ENCODE data around the gene TMEM107. TPM values are rescaled to one million over a fixed set of nuclear protein-coding genes. Genes with fewer than 3 reads are reported as not detected.

The TMEM107 gene
- total and polyA plus RNA-seq, 10 of the 15 experiments (the other 5 are each of a cell fraction or from before 2014, with no cell fraction given): 7.9 to 38.7 (median 22.9) TPM

DNA sequence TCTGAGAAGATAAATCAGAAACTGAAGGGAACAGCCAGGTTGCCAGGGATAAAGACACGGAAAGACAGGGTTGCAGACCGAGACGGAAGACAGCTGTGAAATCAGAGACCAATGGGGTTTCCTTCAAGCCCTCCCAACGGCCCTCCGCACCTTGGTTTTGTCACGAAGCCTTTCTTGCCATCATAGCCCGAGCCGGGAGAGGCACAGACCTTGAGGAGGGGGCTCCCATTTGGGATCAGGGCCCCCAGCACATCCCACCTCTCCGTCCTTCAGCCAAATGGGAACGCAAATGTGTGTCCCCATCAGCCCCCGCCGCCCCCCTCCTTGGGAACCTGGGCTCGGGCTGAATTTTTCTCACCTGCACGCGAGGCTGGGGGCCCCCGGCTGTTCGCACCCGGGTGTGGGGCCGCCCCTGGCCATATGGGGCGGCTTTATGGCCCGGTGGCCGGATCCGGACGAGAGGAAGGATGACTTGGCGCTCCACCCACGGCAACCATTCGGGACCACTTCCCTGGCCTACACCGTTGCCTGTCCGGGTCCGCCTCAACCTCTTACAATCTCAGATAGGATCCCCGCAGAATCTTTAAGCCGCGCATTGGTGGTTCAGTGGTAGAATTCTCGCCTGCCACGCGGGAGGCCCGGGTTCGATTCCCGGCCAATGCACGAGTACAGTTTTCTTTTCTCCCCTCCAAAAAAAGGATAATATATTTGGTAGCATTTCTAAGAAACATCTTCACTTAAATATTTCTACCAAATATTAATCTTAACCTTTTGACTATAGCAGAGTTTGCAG lies 50.8 kb downstream of the TMEM107 start:
- peak overlapping the region; percentile 94 for H3K4me2 ChIP-seq (ENCODE audit: control insufficient read depth, insufficient read depth)
- DNase-seq (ENCODE audit: low read depth, low spot score): peak; percentile 64
- no peaks in the 10 kb centered on the region for H3K9me3 ChIP-seq (replicated peaks; ENCODE audit: control insufficient read depth, insufficient read depth, low read length)
- H2AFZ ChIP-seq (ENCODE audit: control insufficient read depth, low read depth, low read length): peak overlapping the region; percentile 35; the same call in 1 of the 2 replicates
- peaks cover 36% of the 10 kb centered on the region for H3K4me1 ChIP-seq (ENCODE audit: control insufficient read depth, insufficient read depth, low read length)
- H3K4me3 ChIP-seq: peak overlapping the region; percentile 99
- BruUV-seq (replicated peaks): no TSS peak
- intact Hi-C loops (cut with micrococcal nuclease; ENCODE audit: unreplicated experiment): no loop called here
- CTCF ChIA-PET: interaction anchor here (1.4 to 2.2 kb wide), 4 partner anchors 12 to 33 kb away, joined by 7 to 16 read pairs (median 9); no protein-coding TSS in a partner anchor
- peak; percentile 7 for FAIRE-seq
- H3K27ac ChIP-seq (ENCODE audit: control insufficient read depth, insufficient read depth): no peak overlapping the region; the same call in 1 of the 2 replicates
- WGBS (ENCODE audit: insufficient coverage, insufficient replicate concordance, low lambda C conversion rate, missing lambda C conversion rate): 1% methylated on average over 40 of the region's 40 CpGs
- POLR2A ChIA-PET: interaction anchor here (0.5 to 3.9 kb wide), 8 partner anchors 12 to 170 kb away, joined by 3 to 20 read pairs (median 10); partner anchors contain the start of genes PER1 and SLC25A35
- RAD21 ChIA-PET (ENCODE audit: unreplicated experiment): interaction anchor here (1.3 kb wide), 1 partner anchor 12 kb away, joined by 7 read pairs; no protein-coding TSS in a partner anchor
- SMC1A ChIA-PET (ENCODE audit: uncharacterized antibody, unreplicated experiment): interaction anchor here (0.7 to 3.8 kb wide), 7 partner anchors 9 to 438 kb away, joined by 3 to 26 read pairs (median 5); partner anchors contain the start of gene TP53
- H3K9ac ChIP-seq (ENCODE audit: control insufficient read depth, insufficient read depth, low read length): peak overlapping the region; percentile 32; the same call in 1 of the 2 replicates
- H3K27me3 ChIP-seq (replicated peaks in 1 of 2; ENCODE audit: control insufficient read depth in 2 of 2, insufficient read depth in 2 of 2, low read length in 1 of 2): peaks cover 5 to 9% of the 10 kb centered on the region in 2 experiments
- no peaks in the 10 kb centered on the region for H4K20me1 ChIP-seq (ENCODE audit: control insufficient read depth, insufficient read depth)
- H3K79me2 ChIP-seq (ENCODE audit: control insufficient read depth, insufficient read depth, low read length): no peaks in the 10 kb centered on the region
- in situ Hi-C loops (cut with MboI): loop anchor here (5.0 kb wide), 1 partner anchor 97 kb away; no protein-coding TSS in a partner anchor
- ATAC-seq: peak; percentile 27
- H3K36me3 ChIP-seq (ENCODE audit: control insufficient read depth in 2 of 2, insufficient read depth in 2 of 2, low read length in 1 of 2): no peaks in the 10 kb centered on the region
- TF ChIP-seq HDAC2 (IDR thresholded peaks at IDR 0.05): no peak
- TF ChIP-seq, protein P1, sequence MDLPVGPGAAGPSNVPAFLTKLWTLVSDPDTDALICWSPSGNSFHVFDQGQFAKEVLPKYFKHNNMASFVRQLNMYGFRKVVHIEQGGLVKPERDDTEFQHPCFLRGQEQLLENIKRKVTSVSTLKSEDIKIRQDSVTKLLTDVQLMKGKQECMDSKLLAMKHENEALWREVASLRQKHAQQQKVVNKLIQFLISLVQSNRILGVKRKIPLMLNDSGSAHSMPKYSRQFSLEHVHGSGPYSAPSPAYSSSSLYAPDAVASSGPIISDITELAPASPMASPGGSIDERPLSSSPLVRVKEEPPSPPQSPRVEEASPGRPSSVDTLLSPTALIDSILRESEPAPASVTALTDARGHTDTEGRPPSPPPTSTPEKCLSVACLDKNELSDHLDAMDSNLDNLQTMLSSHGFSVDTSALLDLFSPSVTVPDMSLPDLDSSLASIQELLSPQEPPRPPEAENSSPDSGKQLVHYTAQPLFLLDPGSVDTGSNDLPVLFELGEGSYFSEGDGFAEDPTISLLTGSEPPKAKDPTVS (IDR thresholded peaks at IDR 0.05; ENCODE audit: low read depth, low read length): no peak
- peak; percentile 40; the same call in 1 of the 2 replicates for TF ChIP-seq GATAD2B (conservative IDR thresholded peaks at IDR 0.05; ENCODE audit: low read depth)
- TF ChIP-seq, protein P2, sequence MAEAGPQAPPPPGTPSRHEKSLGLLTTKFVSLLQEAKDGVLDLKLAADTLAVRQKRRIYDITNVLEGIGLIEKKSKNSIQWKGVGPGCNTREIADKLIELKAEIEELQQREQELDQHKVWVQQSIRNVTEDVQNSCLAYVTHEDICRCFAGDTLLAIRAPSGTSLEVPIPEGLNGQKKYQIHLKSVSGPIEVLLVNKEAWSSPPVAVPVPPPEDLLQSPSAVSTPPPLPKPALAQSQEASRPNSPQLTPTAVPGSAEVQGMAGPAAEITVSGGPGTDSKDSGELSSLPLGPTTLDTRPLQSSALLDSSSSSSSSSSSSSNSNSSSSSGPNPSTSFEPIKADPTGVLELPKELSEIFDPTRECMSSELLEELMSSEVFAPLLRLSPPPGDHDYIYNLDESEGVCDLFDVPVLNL (IDR thresholded peaks at IDR 0.05; ENCODE audit: low read depth, low read length): no peak
- TF ChIP-seq, protein P3, sequence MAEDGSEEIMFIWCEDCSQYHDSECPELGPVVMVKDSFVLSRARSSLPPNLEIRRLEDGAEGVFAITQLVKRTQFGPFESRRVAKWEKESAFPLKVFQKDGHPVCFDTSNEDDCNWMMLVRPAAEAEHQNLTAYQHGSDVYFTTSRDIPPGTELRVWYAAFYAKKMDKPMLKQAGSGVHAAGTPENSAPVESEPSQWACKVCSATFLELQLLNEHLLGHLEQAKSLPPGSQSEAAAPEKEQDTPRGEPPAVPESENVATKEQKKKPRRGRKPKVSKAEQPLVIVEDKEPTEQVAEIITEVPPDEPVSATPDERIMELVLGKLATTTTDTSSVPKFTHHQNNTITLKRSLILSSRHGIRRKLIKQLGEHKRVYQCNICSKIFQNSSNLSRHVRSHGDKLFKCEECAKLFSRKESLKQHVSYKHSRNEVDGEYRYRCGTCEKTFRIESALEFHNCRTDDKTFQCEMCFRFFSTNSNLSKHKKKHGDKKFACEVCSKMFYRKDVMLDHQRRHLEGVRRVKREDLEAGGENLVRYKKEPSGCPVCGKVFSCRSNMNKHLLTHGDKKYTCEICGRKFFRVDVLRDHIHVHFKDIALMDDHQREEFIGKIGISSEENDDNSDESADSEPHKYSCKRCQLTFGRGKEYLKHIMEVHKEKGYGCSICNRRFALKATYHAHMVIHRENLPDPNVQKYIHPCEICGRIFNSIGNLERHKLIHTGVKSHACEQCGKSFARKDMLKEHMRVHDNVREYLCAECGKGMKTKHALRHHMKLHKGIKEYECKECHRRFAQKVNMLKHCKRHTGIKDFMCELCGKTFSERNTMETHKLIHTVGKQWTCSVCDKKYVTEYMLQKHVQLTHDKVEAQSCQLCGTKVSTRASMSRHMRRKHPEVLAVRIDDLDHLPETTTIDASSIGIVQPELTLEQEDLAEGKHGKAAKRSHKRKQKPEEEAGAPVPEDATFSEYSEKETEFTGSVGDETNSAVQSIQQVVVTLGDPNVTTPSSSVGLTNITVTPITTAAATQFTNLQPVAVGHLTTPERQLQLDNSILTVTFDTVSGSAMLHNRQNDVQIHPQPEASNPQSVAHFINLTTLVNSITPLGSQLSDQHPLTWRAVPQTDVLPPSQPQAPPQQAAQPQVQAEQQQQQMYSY (CRISPR knock-in tag; IDR thresholded peaks at IDR 0.05): no peak
- TF ChIP-seq, protein P4, sequence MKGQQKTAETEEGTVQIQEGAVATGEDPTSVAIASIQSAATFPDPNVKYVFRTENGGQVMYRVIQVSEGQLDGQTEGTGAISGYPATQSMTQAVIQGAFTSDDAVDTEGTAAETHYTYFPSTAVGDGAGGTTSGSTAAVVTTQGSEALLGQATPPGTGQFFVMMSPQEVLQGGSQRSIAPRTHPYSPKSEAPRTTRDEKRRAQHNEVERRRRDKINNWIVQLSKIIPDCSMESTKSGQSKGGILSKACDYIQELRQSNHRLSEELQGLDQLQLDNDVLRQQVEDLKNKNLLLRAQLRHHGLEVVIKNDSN (IDR thresholded peaks at IDR 0.05; ENCODE audit: borderline replicate concordance, extremely low read length, insufficient read depth, low read depth, low read length): no peak
- peak; percentile 91 for TF ChIP-seq ZSCAN29 (IDR thresholded peaks at IDR 0.05)
- TF ChIP-seq SP1 (IDR thresholded peaks at IDR 0.05; ENCODE audit: low read depth, low read length): no peak
- TF ChIP-seq IKZF2 (IDR thresholded peaks at IDR 0.05): peak; percentile 30 to 34; a peak in 2 of 4 replicates
